Right lobe of liver (tissue), 6 donors: ENCODE results near the gene PRKCZ. TPM values are rescaled to one million over a fixed set of nuclear protein-coding genes. Genes with fewer than 3 reads are reported as not detected.

Source experiments
- ATAC-seq, 4 donors: fragments of 200-7000 bp; cut with Tn5 transposase; one replicate each; pipeline ENCODE4 v1.9.1; 2020; ENCODE audit warnings: mild to moderate bottlenecking in 4 of 4, moderate library complexity in 4 of 4
- DNase-seq, 3 donors: peaks; one replicate each; pipeline ENCODE4 v3.0.0-alpha.2; 2020
- H3K27ac ChIP-seq, 3 donors: fragments of 200-600 bp; one replicate each; pipeline ENCODE4 v1.8.0; 2022
- H3K27me3 ChIP-seq, 2 donors: fragments of 200-600 bp; one replicate each; pipeline ENCODE4 v1.8.0; 2022
- H3K36me3 ChIP-seq, 4 donors: fragments of 200-600 bp; sonication (generic) in 1 of 4; one replicate each; pipeline versions ENCODE4 v1.5.1 to v1.8.0; 2017 to 2022; ENCODE audit warnings: control low read depth in 1 of 4
- H3K4me1 ChIP-seq, 4 donors: fragments of 200-600 bp; sonication (generic) in 1 of 4; one replicate each; pipeline versions ENCODE4 v1.5.1 to v1.8.0; 2017 to 2022; ENCODE audit warnings: control low read depth in 1 of 4
- H3K4me3 ChIP-seq, 3 donors: fragments of 200-600 bp; one replicate each; pipeline ENCODE4 v1.8.0; 2022
- H3K9me3 ChIP-seq, 4 donors: fragments of 200-600 bp; sonication (generic) in 1 of 4; one replicate each; pipeline versions ENCODE4 v1.5.1 to v1.8.0; 2017 to 2022; ENCODE audit warnings: control low read depth in 1 of 4
- CTCF ChIP-seq, 4 donors: fragments of 200-600 bp in 3 of 4; fragments of 450-650 bp in 1 of 4; IDR thresholded peaks; one replicate each; pipeline versions ENCODE4 v1.5.1 to v1.8.0; 2016 to 2022; ENCODE audit warnings: antibody characterized with exemption in 4 of 4, mild to moderate bottlenecking in 2 of 4
- POLR2A ChIP-seq: fragments of 450-650 bp; IDR thresholded peaks from one replicate; pipeline ENCODE4 v1.6.1; 2017; ENCODE audit warnings: antibody characterized with exemption, mild to moderate bottlenecking
- WGBS: methylation state at CpG from one replicate; pipeline ENCODE4 v1.1.6; 2018; ENCODE audit warnings: low coverage, low lambda C conversion rate; ENCODE audit not compliant: insufficient coverage; ENCODE audit errors: missing lambda C conversion rate; 5-methylcytosine and 5-hydroxymethylcytosine counted together
- intact Hi-C, 2 donors: fragments of 100-400 bp; cut with DNase I; formaldehyde crosslinking; loops; one replicate each; pipeline versions ENCODE4 v1.11.2 to v1.14.1; 2022
- total RNA-seq, 6 experiments: library from RNA; depleted of rRNA in 2 of 6; stranded (reverse); fragments of >200 nt in 2 of 6; fragmentation: NEBNext Ultra II Directional in 3 of 6; extraction: Animal tissue kit (Norgen Biotek cat#: 25700) in 3 of 6; gene quantifications; one replicate each; pipeline versions ENCODE4 v1.1.0 to v1.2.4, GENCODE V29; 2016 to 2023
- donor health status: DM: no; HTN: yes; CAD: no.
- donor health status: DM: no; HTN: no; CAD: no.
- donor health status: DM: no; HTN: no; CAD: no.
- donor health status: DM: no; HTN: yes; CAD: no.
- donor health status: DM: no; HTN: yes; CAD: no.

The PRKCZ gene
- total RNA-seq, 6 experiments from 2014 or later: 10.3 to 20.1 (median 15.8) TPM

DNA sequence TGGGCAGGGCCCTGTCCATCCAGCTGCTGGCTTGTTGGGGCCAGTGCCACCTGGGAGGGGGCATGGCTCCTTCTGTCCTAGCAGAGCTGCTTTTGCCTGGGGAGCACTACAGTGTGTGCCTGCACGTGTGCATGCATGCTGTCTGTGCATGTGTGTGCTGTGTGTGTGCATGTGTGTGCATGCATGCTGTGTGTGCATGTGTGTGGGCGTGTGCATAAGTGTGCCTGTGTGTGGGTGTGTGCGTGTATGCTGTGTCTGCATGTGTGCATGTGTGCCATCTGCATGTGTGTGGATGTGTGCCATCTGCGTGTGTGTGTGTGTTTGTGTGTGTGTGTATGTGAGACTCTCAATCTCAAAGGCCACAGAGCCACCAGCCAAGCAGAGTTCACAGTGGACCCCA, 8.3 kb upstream of the PRKCZ start:
- Histone ChIP-seq H3K4me1 (peaks cover 0 to 24% (median 6%) of the 10 kb centered on the region in 4 donors), H3K36me3 (no peaks in the 10 kb centered on the region), H3K27me3 (no peaks in the 10 kb centered on the region), H3K27ac (no peak overlapping the region), H3K4me3 (no peak overlapping the region), H3K9me3 (no peaks in the 10 kb centered on the region)
- no peak for DNase-seq
- WGBS: 69% methylated on average over 3 of the region's 4 CpGs
- intact Hi-C loops: loop anchor here (5.0 kb wide), 2 partner anchors 80 to 85 kb away; no protein-coding TSS in a partner anchor
- no peak for ATAC-seq
- no peak for TF ChIP-seq CTCF (IDR thresholded peaks at IDR 0.05)
- TF ChIP-seq POLR2A: no peak

- WGBS: no CpG with 5 or more reads among the region's 41 CpGs
- intact Hi-C loops: loop anchor here (5.0 kb wide), 2 partner anchors 81 to 86 kb away; no protein-coding TSS in a partner anchor
- Histone ChIP-seq H3K4me3 (no peak overlapping the region), H3K36me3 (no peaks in the 10 kb centered on the region), H3K9me3 (no peaks in the 10 kb centered on the region), H3K27me3 (no peaks in the 10 kb centered on the region), H3K27ac (no peak overlapping the region), H3K4me1 (peaks cover 0 to 29% (median 8%) of the 10 kb centered on the region in 4 donors)
- TF ChIP-seq POLR2A (no peak), CTCF (IDR thresholded peaks at IDR 0.05) (no peak)
- DNase-seq: no peak
- no peak for ATAC-seq
These were observed 7.1 kb upstream of the PRKCZ start for GRCh38 chr1:2042830-2043773.

DNA sequence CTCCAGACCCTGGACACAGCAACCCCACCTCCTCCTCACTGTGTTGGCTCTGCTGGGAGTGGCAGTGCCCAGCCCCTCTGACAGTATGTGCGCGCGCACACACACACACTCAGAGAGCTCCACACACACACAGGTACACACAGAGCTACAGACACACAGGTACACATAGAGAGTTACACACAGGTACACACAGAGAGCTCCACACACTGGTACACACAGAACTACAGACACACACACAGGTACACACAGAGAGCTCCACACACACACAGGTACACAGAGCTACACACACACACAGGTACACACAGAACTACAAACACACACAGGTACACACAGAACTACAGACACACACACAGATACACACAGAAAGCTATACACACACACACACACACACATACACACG, 6.3 kb upstream of the PRKCZ start:
- DNase-seq: no peak
- WGBS: no CpG with 5 or more reads among the region's 4 CpGs
- no peak for ATAC-seq
- intact Hi-C loops: loop anchor here (5.0 kb wide), 2 partner anchors 82 to 87 kb away; no protein-coding TSS in a partner anchor
- TF ChIP-seq POLR2A: no peak
- TF ChIP-seq CTCF (IDR thresholded peaks at IDR 0.05): no peak
- H3K27ac ChIP-seq: no peak overlapping the region
- H3K9me3 ChIP-seq: no peaks in the 10 kb centered on the region
- H3K27me3 ChIP-seq: no peaks in the 10 kb centered on the region
- H3K36me3 ChIP-seq: no peaks in the 10 kb centered on the region
- peaks cover 0 to 36% (median 8%) of the 10 kb centered on the region in 4 donors for H3K4me1 ChIP-seq
- no peak overlapping the region for H3K4me3 ChIP-seq

DNA sequence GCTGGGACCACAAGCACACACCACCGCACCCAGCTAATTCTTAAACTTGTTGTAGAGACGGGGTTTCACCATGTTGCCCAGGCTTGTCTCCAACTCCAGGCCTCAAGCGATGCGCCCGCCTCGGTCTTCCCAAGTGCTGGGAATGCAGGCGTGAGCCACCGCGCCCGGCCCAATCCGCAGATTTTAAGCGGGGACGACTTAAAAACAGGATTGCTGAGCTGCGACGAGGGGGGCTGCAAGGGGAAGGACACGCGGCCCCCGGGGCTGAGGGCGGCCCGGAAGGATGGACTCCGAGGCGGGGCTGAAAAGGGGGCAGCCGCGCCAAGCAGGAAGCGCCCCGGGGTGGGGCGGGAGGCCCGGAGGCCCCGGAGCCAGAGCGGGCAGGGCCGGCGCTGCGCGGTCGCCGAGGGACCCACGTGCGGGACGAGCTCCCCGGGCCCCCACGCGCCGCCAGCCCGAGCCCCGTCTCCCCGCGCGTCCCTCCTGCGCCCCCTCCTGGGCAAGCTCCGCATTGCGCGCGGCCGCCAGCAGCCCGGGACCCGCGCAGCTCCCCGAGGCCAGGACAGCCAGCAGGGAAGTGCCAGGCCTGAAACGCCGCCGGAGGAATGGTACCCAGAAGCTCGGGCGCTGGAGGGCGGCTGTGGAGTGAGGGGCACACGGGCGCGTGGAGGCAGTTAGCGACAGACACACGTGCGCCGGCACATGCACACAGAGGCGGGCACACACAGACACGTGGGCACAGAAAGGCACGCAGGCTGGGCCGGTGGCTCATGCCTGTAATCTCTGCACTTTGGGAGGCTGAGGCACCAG, 5.5 kb upstream of the PRKCZ start:
- peak overlapping the region in 2 of 3 donors; percentile 9 to 30 for H3K4me3 ChIP-seq
- intact Hi-C loops: loop anchor here (5.0 kb wide), 3 partner anchors 82 to 97 kb away; no protein-coding TSS in a partner anchor
- H3K4me1 ChIP-seq: peaks cover 0 to 44% (median 8%) of the 10 kb centered on the region in 4 donors
- no peaks in the 10 kb centered on the region for H3K36me3 ChIP-seq
- no peaks in the 10 kb centered on the region for H3K9me3 ChIP-seq
- ATAC-seq: peak; percentile 51 to 57 (median 54)
- 11% methylated on average over 14 of the region's 75 CpGs for WGBS
- no peaks in the 10 kb centered on the region for H3K27me3 ChIP-seq
- H3K27ac ChIP-seq: no peak overlapping the region
- peak; percentile 77 to 81 (median 81) for DNase-seq
- TF ChIP-seq POLR2A: no peak
- TF ChIP-seq CTCF (IDR thresholded peaks at IDR 0.05): peak; percentile 70 to 95 (median 86)
